OCI-LY1 (cell line): ENCODE results near the gene OR2W1.

Source experiments
- CTCF ChIP-seq: fragments of 200-600 bp; sonication (generic), shearing (Covaris generic); IDR thresholded peaks from 2 replicates; pipeline ENCODE4 v1.5.1; 2017; ENCODE audit warnings: mild to moderate bottlenecking, antibody characterized with exemption, low read length, moderate library complexity, mixed read lengths
- EZH2 ChIP-seq: fragments of 200-600 bp; sonication (generic), shearing (Covaris generic); IDR thresholded peaks from 2 replicates; pipeline ENCODE4 v1.8.0; 2017; ENCODE audit warnings: borderline replicate concordance, mixed run types, mild to moderate bottlenecking, antibody characterized with exemption, low read length, moderate library complexity, mixed read lengths

DNA sequence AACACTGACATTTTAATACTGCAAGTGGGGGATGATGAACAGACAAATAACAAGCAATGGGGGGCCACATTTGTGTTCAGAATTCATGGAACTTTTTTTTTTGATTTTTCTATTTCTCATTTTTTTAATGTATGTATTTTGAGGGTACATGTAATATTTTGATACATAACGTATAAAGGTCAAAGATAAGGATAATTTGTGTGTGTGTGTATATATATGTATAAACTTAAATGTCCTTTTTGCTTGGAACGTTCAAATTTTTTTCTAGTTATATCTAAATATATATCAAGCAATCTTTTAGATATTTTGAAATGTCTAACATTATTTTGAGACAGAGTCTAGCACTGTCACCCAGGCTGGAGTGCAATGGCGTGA lies 27.6 kb downstream of the OR2W1 start:
- TF ChIP-seq CTCF (no peak), EZH2 (no peak)
